ENCODE results near the gene SEC31B. TPM values are rescaled to one million over a fixed set of nuclear protein-coding genes. Genes with fewer than 3 reads are reported as not detected.

The SEC31B gene
- total and polyA plus RNA-seq, 9 of the 15 experiments (the other 6 are each of a cell fraction or from before 2014, with no cell fraction given) = 0.91 to 7.0 (median 2.4) TPM

DNA sequence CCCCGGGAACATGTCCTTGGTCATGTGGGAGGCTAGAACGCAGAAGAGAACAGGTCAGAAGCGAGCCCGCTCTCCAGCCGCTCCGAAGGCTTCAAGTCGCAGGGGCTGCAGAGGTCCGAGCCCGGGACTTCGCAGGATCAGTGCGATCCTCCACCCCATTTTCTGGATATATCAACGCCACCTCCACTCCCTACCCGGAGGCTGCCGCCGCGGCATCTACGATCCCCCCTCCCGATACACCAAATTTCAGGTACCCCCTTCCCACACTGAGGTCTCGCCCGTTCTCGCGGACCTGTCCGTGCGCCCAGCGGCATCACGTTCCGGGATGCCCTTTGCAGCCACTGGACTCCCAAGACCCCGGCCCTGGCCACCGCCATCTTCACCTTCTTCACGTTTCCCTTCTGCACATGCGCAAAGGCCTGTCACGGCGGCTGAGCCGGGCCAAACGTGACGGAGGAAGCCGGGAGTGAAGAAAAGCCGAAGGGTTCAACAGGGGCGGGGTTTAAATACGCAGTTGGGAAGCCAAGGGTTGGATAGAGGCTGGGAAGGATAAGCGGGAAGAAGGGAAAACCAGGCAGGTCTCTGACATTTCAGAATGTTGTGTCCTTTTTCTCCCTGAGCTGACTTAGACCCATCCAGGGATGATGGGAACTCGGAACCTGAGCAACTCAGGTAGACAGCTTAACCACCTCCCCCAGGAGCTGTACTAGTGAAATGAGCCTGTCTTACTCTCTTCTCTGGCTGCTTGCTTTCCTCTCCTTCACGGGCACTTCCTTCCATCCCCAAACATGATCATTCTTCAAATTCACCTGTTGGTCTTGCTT, 10.0 kb upstream of the SEC31B start, which contains the start of gene NDUFB8 (continued):
- TF ChIP-seq PHF20 (IDR thresholded peaks at IDR 0.05; ENCODE audit: partially characterized antibody) (peak; percentile 68), YY1 (IDR thresholded peaks at IDR 0.05; ENCODE audit: borderline replicate concordance in 1 of 3, control insufficient read depth in 1 of 3, extremely low read depth in 1 of 3, insufficient read depth in 3 of 3, insufficient read length in 1 of 3, insufficient replicate concordance in 2 of 3, low read depth in 1 of 3, low read length in 2 of 3) (peak in 2 of 3 experiments; percentile 86 to 89), L3MBTL2 (IDR thresholded peaks at IDR 0.05) (peak; percentile 22; the same call in 1 of the 2 replicates), POLR2B (IDR thresholded peaks at IDR 0.05; ENCODE audit: low read depth, partially characterized antibody) (peak; percentile 57), CREM (IDR thresholded peaks at IDR 0.05; ENCODE audit: low read depth) (peak; percentile 79), PRDM10 (IDR thresholded peaks at IDR 0.05; ENCODE audit: partially characterized antibody) (peak; percentile 94), NR4A1 (CRISPR knock-in tag; IDR thresholded peaks at IDR 0.05) (no peak), NR4A1 (tag; IDR thresholded peaks at IDR 0.05) (no peak), HCFC1 (IDR thresholded peaks at IDR 0.05; ENCODE audit: low read depth, low read length) (peak; percentile 39; the same call in 1 of the 2 replicates), NONO (IDR thresholded peaks at IDR 0.05; ENCODE audit: low read depth in 2 of 2, low read length in 1 of 2) (0 out of 4 replicates have a peak, but pooled peaks of 1 of the 2 experiments have one; percentile 38), NRF1 (conservative IDR thresholded peaks at IDR 0.05 in 1 of 2, IDR thresholded peaks at IDR 0.05 in 1 of 2) (peak; percentile 89 to 91), ZBTB7A (IDR thresholded peaks at IDR 0.05; ENCODE audit: borderline replicate concordance, control insufficient read depth, low read depth, low read length) (0 out of 2 replicates have a peak, but pooled peaks have one; percentile 33), MEF2D (tag; conservative IDR thresholded peaks at IDR 0.05; ENCODE audit: low read depth) (no peak), CTBP1 (IDR thresholded peaks at IDR 0.05; ENCODE audit: borderline replicate concordance) (peak; percentile 28; the same call in 1 of the 2 replicates), ARNT (IDR thresholded peaks at IDR 0.05) (0 out of 4 replicates have a peak, but pooled peaks of 1 of the 2 experiments have one; percentile 32)
- TF ChIP-seq, protein P1, sequence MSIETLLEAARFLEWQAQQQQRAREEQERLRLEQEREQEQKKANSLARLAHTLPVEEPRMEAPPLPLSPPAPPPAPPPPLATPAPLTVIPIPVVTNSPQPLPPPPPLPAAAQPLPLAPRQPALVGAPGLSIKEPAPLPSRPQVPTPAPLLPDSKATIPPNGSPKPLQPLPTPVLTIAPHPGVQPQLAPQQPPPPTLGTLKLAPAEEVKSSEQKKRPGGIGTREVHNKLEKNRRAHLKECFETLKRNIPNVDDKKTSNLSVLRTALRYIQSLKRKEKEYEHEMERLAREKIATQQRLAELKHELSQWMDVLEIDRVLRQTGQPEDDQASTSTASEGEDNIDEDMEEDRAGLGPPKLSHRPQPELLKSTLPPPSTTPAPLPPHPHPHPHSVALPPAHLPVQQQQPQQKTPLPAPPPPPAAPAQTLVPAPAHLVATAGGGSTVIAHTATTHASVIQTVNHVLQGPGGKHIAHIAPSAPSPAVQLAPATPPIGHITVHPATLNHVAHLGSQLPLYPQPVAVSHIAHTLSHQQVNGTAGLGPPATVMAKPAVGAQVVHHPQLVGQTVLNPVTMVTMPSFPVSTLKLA (conservative IDR thresholded peaks at IDR 0.05) = peak in 1 of 2 experiments; percentile 26; a peak in 1 of 4 replicates
